Stomach (tissue), 9 donors: ENCODE measurements around the gene CENPL. TPM values are rescaled to one million over a fixed set of nuclear protein-coding genes. Genes with fewer than 3 reads are reported as not detected.
"Not testable (repeated sequence)": the region's sequence is repeated elsewhere in the genome, so short reads cannot be mapped to it uniquely, and the experiment has no call there.

ENCODE experiments used
- DNase-seq, 2 donors: peaks; one replicate each; pipeline versions ENCODE4 v3.0.0 to v3.0.0-alpha.2; 2013 to 2019
- H3K27ac ChIP-seq, 5 donors: fragments of 200-600 bp in 4 of 5; sonication (generic) in 4 of 5; one replicate each; pipeline ENCODE4 v1.5.1; 2013 to 2019; ENCODE audit warnings: mild to moderate bottlenecking in 1 of 5, moderate library complexity in 1 of 5
- H3K27me3 ChIP-seq, 3 donors: fragments of 200-600 bp; sonication (generic); one replicate each; pipeline ENCODE4 v1.5.1; 2017 to 2019; ENCODE audit warnings: mixed run types in 1 of 3
- H3K36me3 ChIP-seq, 4 donors: fragments of 200-600 bp; sonication (generic); 1 replicate in 3 of 4; 2 replicates in 1 of 4; pipeline ENCODE4 v1.5.1; 2016 to 2019
- H3K4me1 ChIP-seq, 4 donors: fragments of 200-600 bp; sonication (generic); one replicate each; pipeline ENCODE4 v1.5.1; 2016 to 2019
- H3K4me3 ChIP-seq, 4 donors: fragments of 200-600 bp; sonication (generic) in 3 of 4; one replicate each; pipeline ENCODE4 v1.5.1; 2016 to 2019; ENCODE audit warnings: mild to moderate bottlenecking in 1 of 4
- H3K9me3 ChIP-seq, 4 donors: fragments of 200-600 bp; sonication (generic); one replicate each; pipeline ENCODE4 v1.5.1; 2016 to 2019
- EP300 ChIP-seq: sonication (generic); formaldehyde crosslinking; IDR thresholded peaks from one replicate; pipeline ENCODE4 v1.6.1; 2017; ENCODE audit warnings: antibody characterized with exemption
- POLR2A ChIP-seq, 4 donors: fragments of 450-650 bp; IDR thresholded peaks; one replicate each; pipeline ENCODE4 v1.6.1; 2016; ENCODE audit warnings: antibody characterized with exemption in 4 of 4, control low read depth in 2 of 4, mild to moderate bottlenecking in 1 of 4, moderate library complexity in 1 of 4
- POLR2AphosphoS5 ChIP-seq, 3 donors: sonication (generic); formaldehyde crosslinking; IDR thresholded peaks; one replicate each; pipeline ENCODE4 v1.6.1; 2016; ENCODE audit warnings: antibody characterized with exemption in 3 of 3
- WGBS, 5 donors: extraction: QIAGEN DNeasy Blood & Tissue Kit in 3 of 5; methylation state at CpG; one replicate each; pipeline versions ENCODE4 v1.1.5 to v1.1.7; 2013 to 2018; 5-methylcytosine and 5-hydroxymethylcytosine counted together
- intact Hi-C: fragments of 100-400 bp; cut with DNase I; formaldehyde crosslinking; loops from one replicate; pipeline ENCODE4 v1.15.1; 2023; ENCODE audit warnings: low total_unique reads
- polyA plus RNA-seq, 3 donors: library from polyadenylated mRNA; stranded (reverse); fragments of 200-250 nt; gene quantifications; one replicate each; pipeline ENCODE4 v1.2.3, GENCODE V29; 2013
- total RNA-seq, 5 donors: library from RNA; depleted of rRNA; stranded (reverse); fragments of >200 nt; gene quantifications; one replicate each; pipeline versions ENCODE4 v1.1.0 to v1.2.3, GENCODE V29; 2014 to 2016
- TF ChIP-seq, protein P1 (sequence below), 7 experiments: fragments of 450-650 bp in 4 of 7; fragments of 200-600 bp in 3 of 7; sonication (generic) in 3 of 7; IDR thresholded peaks; one replicate each; pipeline ENCODE4 v1.5.1; 2016 to 2019; ENCODE audit warnings: antibody characterized with exemption in 7 of 7, control low read depth in 2 of 7, mild to moderate bottlenecking in 1 of 7
- donor health status: healthy with polysubstance abuse.
- donor health status: Bipolar disorder and iron deficiency.
- donor health status: healthy.

Gene CENPL
- total and polyA plus RNA-seq, 8 donors: 0.45 to 14.1 (median 3.3) TPM

DNA sequence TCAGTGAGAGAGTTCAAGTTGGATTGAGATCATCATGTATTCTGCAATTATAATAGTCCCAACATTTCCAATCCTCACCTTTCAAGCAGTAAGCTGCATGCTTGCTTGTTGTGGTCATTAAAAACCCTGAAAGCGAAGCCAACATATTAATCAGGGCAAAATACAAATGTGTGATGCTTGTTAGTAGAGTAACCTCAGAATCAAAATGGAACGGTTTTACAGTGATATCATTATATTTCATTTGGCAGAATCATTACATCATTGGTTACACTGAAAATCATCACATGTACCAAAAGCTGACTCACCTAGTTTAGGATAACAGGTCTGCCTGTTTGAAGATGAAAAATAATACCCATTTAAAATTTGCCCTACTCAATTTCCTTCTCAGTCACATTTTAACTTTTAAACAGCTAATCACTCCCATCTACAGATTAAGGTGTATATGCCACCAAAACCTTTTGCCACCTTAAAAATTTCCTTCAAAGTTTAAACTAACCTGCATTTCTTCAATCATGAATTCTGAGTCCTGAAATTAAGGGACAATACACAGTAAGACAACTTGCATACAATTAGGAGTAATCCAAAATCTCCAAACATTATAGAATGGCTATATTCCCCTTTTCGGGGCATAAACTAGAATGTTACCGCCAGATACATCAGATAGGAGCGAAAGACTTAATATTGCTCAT, 39.6 kb upstream of the CENPL start:
- Histone ChIP-seq H3K36me3 (peaks cover 40 to 76% (median 70%) of the 10 kb centered on the region in 4 donors), H3K9me3 (no peaks in the 10 kb centered on the region), H3K4me3 (peak overlapping the region in 2 of 4 donors; percentile 61), H3K27ac (peak overlapping the region in 4 of 5 donors; percentile 6 to 95 (median 26)), H3K4me1 (peaks cover 20 to 47% (median 29%) of the 10 kb centered on the region in 4 donors), H3K27me3 (no peaks in the 10 kb centered on the region)
- intact Hi-C loops: loop anchor here (10.0 kb wide), 1 partner anchor 60 kb away; no protein-coding TSS in a partner anchor
- WGBS, 5 donors: 71 to 78% (median 76%) methylated on average over 5 of the region's 5 CpGs
- TF ChIP-seq, protein P1, sequence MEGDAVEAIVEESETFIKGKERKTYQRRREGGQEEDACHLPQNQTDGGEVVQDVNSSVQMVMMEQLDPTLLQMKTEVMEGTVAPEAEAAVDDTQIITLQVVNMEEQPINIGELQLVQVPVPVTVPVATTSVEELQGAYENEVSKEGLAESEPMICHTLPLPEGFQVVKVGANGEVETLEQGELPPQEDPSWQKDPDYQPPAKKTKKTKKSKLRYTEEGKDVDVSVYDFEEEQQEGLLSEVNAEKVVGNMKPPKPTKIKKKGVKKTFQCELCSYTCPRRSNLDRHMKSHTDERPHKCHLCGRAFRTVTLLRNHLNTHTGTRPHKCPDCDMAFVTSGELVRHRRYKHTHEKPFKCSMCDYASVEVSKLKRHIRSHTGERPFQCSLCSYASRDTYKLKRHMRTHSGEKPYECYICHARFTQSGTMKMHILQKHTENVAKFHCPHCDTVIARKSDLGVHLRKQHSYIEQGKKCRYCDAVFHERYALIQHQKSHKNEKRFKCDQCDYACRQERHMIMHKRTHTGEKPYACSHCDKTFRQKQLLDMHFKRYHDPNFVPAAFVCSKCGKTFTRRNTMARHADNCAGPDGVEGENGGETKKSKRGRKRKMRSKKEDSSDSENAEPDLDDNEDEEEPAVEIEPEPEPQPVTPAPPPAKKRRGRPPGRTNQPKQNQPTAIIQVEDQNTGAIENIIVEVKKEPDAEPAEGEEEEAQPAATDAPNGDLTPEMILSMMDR (IDR thresholded peaks at IDR 0.05): no peak
- TF ChIP-seq EP300: no peak
- no peak for TF ChIP-seq POLR2A (IDR thresholded peaks at IDR 0.05)
- TF ChIP-seq POLR2AphosphoS5 (IDR thresholded peaks at IDR 0.05): no peak
- DNase-seq: no peak

DNA sequence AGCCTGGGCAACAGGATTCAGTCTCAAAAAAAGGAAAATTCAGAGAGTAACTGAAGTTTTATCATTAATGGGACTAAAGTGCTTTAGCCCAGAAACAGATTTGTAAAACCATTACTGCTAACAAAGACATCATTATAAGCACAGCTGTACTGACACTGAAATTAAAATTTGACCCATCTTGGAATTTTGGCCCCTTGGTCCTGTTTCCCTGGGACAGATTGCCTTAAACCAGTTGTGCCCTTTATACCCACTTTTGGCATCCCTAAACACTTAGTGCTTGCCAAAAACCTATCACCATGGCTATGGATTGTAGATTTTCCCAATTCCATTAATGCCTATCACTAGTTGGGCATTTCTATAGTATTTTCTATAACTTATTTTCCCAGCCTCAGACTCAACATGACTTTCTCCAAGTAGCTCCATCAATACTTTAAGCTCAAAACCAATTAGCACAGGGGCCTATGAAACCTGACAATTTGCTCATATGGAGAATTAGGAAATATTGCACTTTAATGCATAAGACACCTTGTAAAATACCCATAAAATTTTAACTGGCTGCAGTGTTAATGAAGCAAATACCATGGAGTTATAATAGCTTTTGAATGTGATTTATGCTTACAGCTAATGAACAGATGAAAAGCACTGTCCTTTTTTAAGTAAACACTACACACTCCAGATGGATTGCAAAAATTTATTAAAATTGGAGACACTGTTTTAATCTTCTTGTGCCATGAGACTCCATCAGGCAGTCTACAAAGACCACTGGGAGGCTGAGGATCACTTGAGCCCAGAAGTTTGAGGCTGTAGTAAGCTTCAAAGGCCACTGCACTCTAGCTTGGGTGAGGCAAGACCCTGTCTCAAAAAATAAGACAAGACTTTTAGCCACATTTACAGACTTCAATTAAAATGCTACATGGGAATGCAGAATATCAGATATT, 38.8 kb upstream of the CENPL start:
- Histone ChIP-seq H3K27me3 (no peaks in the 10 kb centered on the region), H3K36me3 (peaks cover 42 to 84% (median 79%) of the 10 kb centered on the region in 4 donors), H3K4me3 (no peak overlapping the region), H3K27ac (peak overlapping the region in 2 of 5 donors; percentile 1 to 41), H3K9me3 (no peaks in the 10 kb centered on the region), H3K4me1 (peaks cover 20 to 41% (median 26%) of the 10 kb centered on the region in 4 donors)
- TF ChIP-seq EP300 (no peak), POLR2A (IDR thresholded peaks at IDR 0.05) (no peak), POLR2AphosphoS5 (IDR thresholded peaks at IDR 0.05) (no peak)
- TF ChIP-seq, protein P1 (IDR thresholded peaks at IDR 0.05): no peak
- no peak for DNase-seq
- intact Hi-C loops: loop anchor here (10.0 kb wide), 1 partner anchor 61 kb away; no protein-coding TSS in a partner anchor

DNA sequence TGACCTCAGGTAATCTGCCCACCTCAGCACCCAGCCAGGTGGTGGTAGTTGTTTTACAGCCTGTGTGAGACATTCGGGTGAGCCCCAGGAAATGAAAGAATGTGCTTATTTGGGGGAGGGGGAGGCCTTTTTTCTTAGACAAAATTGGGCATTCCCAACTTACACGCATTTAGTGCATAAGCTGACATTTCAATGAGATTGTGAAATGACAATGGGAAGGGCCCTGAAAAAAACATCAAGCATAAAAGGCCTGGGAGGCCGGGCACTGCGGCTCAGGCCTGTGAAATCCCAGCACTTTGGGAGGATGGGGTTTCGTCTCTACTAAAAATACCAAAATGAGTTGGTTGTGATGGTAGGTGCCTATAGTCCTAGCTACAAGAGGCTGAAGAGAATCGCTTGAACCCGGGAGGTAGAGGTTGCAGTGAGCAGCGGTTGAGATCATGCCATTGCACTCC, 38.1 kb upstream of the CENPL start:
- peaks cover 45 to 91% (median 86%) of the 10 kb centered on the region in 4 donors for H3K36me3 ChIP-seq
- TF ChIP-seq, protein P1 (IDR thresholded peaks at IDR 0.05): no peak
- WGBS, 5 donors: 61 to 74% (median 70%) methylated on average over 8 of the region's 8 CpGs

DNA sequence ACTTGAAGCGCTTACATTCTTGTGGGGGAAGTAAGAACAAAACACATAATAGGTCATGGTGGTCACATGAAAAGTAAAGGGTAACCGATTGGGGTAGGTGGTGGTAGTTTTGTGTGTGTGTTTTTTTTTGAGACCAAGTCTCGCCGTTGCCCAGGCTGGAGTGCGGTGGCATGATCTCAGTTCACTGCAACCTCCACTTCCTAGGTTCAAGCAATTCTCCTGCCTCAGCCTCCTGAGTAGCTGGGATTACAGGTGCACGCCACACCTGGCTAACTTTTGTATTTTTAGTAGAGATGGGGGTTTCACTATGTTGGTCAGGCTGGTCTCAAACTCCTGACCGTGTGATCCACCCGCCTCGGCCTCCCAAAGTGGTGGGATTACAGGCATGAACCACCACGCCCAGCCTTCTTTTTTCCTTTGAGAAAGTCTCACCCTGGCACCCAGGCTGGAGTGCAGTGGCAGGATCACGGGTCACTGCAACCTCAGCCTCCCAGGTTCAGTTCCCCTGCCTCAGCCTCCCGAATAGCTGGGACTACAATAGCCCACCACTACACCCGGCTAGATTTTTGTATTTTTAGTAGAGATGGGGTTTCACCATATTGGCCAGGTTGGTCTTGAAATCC, 37.6 kb upstream of the CENPL start:
- DNase-seq, H3K4me3 ChIP-seq, H3K27ac ChIP-seq, H3K27me3 ChIP-seq, H3K9me3 ChIP-seq: not testable (repeated sequence)
- peaks cover 20 to 41% (median 26%) of the 10 kb centered on the region in 4 donors for H3K4me1 ChIP-seq
- WGBS, 5 donors: 78 to 92% (median 81%) methylated on average over 11 to 13 of the region's 13 CpGs
- peaks cover 45 to 97% (median 91%) of the 10 kb centered on the region in 4 donors for H3K36me3 ChIP-seq
- intact Hi-C loops: loop anchor here (10.0 kb wide), 1 partner anchor 63 kb away; no protein-coding TSS in a partner anchor

More for the DNA sequence above, 38.1 kb upstream of the CENPL start:
- Histone ChIP-seq H3K27ac (no peak overlapping the region), H3K4me3 (no peak overlapping the region), H3K9me3 (no peaks in the 10 kb centered on the region), H3K4me1 (peaks cover 20 to 41% (median 26%) of the 10 kb centered on the region in 4 donors), H3K27me3 (no peaks in the 10 kb centered on the region)
- intact Hi-C loops: loop anchor here (10.0 kb wide), 1 partner anchor 62 kb away; no protein-coding TSS in a partner anchor
- DNase-seq: no peak
